ENCODE measurements around the gene TAS2R39. TPM values are rescaled to one million over a fixed set of nuclear protein-coding genes. Genes with fewer than 3 reads are reported as not detected.

TAS2R39 gene
- total RNA-seq, 1 donor from 2014 or later = not detected

DNA sequence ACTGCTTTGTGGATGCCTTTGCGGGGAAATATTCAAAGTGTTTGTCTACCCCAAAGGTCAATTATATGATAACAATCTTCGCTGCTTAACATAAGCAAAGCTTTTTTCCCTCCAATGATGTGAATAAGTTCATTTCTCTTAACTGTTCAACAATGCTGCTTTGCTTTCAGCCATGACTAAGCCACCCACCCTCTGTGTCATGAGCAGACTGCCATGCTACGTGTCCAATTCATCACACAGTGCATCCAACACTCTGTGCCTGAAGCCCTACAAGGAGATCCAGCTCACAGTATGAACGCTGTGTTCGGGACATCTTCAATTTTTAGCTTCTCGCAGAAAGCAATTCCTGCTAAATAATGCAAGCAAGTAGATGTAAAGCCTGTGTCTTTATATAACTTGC, 32.9 kb downstream of the TAS2R39 start:
- DNase-seq (ENCODE audit: low read depth in 2 of 2) = no peak

DNA sequence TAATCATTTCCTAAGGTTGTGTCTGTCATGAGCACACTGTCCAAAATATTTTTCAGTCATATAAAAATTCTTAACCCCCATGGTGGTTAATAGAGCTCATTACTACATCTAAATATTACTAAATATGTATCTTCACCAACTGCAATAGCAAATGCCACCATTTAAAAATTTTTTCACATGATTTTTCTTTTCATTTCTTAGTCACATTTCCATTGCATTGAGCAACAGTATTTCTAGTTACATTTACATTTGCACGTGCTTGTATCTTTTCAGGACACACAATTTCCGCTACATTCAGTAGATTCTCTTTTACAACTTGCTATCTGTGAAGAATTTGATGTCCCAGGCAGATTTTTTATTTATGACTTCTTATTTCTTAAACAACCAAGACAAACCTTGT, 33.5 kb downstream of the TAS2R39 start:
- DNase-seq (ENCODE audit: low read depth in 2 of 2) = no peak

DNA sequence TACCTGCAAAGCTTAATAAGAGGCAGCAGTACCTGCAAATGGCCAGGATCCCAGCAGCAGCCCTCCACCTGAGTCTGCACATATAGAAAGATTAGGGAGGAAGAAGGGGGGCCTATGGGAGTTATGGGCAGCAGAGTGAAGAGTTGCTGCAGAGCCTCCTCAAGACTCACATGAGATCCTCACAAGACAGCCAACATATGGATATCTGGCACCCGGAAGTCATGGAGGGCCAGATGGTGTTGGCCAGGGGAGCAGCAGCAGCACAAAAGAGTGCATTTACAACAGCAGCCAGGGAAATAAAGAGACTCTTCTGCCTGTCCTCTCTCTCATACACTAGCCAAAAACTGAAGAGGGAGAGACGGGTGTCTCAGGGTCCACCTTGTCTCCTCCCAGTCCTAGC, 34.6 kb downstream of the TAS2R39 start:
- DNase-seq (ENCODE audit: low read depth in 2 of 2) = no peak

GRCh38 chr7:143221286-143221685, 38.1 kb downstream of the TAS2R39 start:
- DNase-seq (ENCODE audit: low read depth in 2 of 2) = no peak

DNA sequence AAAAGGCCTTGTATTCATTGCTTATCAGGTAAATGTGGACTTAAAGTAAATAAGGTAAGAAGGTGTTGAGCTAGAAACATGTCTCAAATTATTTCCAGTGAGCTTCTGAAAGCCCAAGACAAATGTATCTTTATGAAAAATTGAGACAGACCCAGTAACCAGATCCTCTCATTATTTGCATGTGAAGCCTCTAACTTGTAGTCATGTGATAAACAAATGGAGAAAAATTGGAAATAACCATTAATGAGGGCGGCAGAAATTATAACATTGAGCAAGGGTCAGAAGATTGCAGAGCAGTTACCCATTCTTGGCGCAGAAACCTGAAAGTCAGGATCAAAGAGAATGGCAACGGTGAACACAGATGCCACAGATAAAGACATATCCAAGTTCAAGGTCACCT, 38.5 kb downstream of the TAS2R39 start, which contains the start of gene TAS2R40:
Gene TAS2R40 (plus strand): TSS at position 301 of the 400 bp plus-strand sequence. CDS start 42 bp downstream, at position 343.
- DNase-seq (ENCODE audit: low read depth in 2 of 2) = no peak

DNA sequence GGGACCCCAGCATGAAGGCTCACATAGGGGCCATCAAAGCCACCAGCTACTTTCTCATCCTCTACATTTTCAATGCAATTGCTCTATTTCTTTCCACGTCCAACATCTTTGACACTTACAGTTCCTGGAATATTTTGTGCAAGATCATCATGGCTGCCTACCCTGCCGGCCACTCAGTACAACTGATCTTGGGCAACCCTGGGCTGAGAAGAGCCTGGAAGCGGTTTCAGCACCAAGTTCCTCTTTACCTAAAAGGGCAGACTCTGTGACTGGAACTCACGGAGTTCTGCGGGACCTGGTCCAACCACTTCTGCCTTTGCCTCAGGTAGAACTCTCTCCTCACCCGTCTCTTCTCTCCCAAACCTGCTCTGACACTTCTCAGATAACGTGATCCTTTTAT, 39.6 kb downstream of the TAS2R39 start:
- DNase-seq (ENCODE audit: low read depth in 2 of 2) = no peak

DNA sequence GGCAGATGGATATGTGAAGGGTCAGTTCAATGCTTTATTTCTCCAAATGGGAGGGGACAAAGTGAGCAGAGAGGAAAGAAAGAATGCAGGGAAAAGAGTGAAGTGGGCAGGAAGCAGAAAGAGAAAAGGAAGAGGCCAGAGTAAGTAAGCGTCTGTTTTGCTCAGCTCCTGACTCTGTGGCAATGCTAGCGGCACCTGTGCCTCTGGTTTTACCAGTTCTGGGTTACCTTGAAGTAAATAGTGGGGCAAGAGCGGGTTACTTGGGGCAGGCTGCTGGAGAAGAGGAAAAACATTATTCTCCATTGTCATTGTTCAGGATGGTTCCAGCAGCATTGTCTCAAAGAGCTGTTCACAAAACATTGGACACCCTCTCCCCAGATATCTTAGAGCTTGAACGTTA, 40.6 kb downstream of the TAS2R39 start:
- DNase-seq (ENCODE audit: low read depth in 2 of 2) = no peak

- DNase-seq (ENCODE audit: low read depth in 2 of 2) = no peak
Measured at GRCh38 chr7:143225047-143225446, 41.8 kb downstream of the TAS2R39 start.

GRCh38 chr7:143227806-143228205, 44.6 kb downstream of the TAS2R39 start:
- no peak for DNase-seq (ENCODE audit: low read depth in 2 of 2)

GRCh38 chr7:143229054-143229790, 46.0 kb downstream of the TAS2R39 start:
- DNase-seq (ENCODE audit: low read depth in 2 of 2) = no peak

GRCh38 chr7:143230602-143231457, 47.6 kb downstream of the TAS2R39 start:
- no peak for DNase-seq (ENCODE audit: low read depth in 2 of 2)

Other genes with a start within 250 kb of the TAS2R39 start
- not detected in 2 replicates for gene TRPV5, start 249.7 kb upstream of the TAS2R39 start, total RNA-seq
- gene LLCFC1, start 243.9 kb upstream of the TAS2R39 start, total RNA-seq = not detected in 2 replicates
- 0.13 TPM in 1 of 2 replicates, not detected in the other for gene KEL, start 221.1 kb upstream of the TAS2R39 start, total RNA-seq
- gene OR9A2, start 156.3 kb upstream of the TAS2R39 start, total RNA-seq = not detected in 2 replicates
- not detected in 2 replicates for gene OR6V1, start 131.1 kb upstream of the TAS2R39 start, total RNA-seq
- gene PIP, start 51.3 kb upstream of the TAS2R39 start, total RNA-seq = not detected in 2 replicates
- not detected in 2 replicates for gene TAS2R40, start 38.6 kb downstream of the TAS2R39 start, total RNA-seq
- gene GSTK1, start 80.0 kb downstream of the TAS2R39 start, total RNA-seq = 58.0 and 94.2 TPM in 2 replicates
- gene TMEM139, start 101.5 kb downstream of the TAS2R39 start, total RNA-seq = not detected in 2 replicates
- 12.3 and 19.1 TPM in 2 replicates for gene CASP2, start 104.9 kb downstream of the TAS2R39 start, total RNA-seq
- gene CLCN1, start 132.7 kb downstream of the TAS2R39 start, total RNA-seq = not detected in 2 replicates
- 0.13 TPM in 2 replicates for gene FAM131B, start 179.3 kb downstream of the TAS2R39 start, total RNA-seq
- gene ZYX, start 197.9 kb downstream of the TAS2R39 start, total RNA-seq = 11.8 and 33.3 TPM in 2 replicates
- gene EPHA1, start 225.4 kb downstream of the TAS2R39 start, total RNA-seq = under 0.01 TPM in 1 of 2 replicates, not detected in the other